GM19395 (cell line): ENCODE data around the gene TMEM208.

Experiments
- ATAC-seq: cut with Tn5 transposase; IDR thresholded peaks from one replicate; pipeline ENCODE4 v1.9.1; 2021; ENCODE audit warnings: mild to moderate bottlenecking, moderate library complexity; ENCODE audit not compliant: unreplicated experiment

TMEM208 gene

DNA sequence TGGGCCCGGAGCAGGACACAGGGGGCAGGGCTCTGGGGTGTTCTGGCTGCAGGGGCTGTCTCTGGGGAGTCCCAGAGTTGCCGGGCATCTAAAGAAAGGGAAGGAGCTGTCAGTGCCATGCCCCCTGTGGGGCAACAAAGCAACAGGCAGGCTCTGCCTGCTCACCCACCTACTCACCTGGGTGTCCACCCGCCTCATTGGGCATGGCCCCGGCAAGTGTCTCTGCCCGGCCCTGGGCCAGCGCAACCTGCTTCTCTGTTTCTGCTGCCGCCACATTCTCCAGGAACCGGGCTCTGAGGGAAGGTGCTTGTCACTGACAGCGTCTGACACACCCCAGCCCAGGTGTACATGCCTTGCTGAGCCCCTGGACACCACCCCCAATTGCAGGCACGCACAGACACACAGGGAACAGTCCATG, 7.3 kb downstream of the TMEM208 start:
- no peak for ATAC-seq

DNA sequence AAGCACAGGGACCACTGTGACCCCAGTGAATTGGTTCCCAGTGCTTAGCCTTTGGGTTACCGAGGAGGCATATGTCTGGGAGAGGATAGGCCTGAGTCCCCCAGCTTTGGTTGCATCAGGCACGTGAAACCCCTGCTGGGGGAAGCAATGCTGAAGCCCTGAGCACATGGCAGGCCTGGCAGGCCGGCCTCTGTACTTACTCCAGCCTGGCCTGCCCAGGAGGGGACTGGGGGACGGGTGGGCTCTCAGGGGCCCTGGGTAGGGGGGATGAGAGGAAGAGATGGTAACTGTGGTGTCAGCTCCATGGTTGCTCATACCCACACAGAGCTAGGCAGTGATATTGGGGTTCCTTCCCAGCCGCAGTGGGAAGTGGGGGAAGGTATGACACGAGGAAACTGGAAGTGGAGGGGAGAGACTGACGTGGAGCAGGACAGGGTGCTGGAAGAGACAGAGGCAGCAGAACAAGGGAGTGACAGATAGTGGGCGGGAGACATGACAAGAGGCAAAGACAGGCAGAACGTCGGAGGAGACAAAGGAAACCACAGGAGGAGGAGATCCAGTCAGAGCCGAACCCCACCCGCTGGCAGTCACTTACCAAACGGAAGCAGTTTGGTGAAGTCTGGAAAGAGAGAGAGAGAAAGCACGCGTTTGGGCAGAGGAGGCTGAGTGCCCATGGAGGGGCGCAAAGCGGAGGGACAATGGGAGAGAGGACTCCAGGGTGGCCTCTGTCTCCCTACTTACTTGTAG, 9.1 kb downstream of the TMEM208 start:
- no peak for ATAC-seq

DNA sequence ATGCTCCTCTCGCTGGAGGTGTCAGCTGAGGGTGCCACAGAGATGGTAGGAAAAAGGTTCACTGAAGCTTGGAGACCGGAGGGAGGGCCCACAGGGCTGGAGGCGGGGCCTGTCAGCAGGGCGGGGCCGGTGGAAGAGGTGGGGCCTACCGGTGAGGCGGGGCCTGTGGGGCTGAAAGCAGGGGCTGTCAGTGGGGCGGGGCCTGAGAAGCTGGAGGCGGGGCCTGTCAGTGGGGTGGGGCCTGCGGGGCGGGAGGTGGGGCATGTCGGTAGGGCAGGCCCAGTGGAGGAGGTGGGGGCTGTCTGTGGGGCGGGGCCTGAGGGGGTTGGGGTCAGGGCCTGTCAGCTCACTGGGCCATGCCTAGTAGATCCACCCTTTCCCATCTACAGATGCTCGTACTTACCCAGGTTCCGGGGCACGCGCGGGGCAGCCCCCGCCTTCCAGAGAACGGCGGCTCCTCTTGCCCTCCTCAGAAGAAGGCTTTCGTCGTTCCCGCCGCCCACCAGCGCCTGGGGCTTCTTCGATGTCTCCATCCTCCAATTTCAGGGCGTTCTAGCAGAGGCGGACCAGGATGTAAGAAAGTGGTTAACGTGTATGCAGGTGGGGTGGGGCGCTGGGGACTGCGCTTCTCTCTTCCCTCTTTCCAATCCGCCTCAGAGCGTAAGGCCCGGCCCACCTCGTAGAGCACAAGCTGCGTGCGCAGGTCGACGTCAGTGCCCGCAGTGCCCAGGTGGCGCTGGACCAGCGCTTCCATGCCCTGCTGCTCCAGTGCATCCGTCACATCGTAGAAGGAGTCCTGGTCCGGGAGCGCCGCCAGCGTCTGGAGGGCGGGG, 9.8 kb downstream of the TMEM208 start:
- ATAC-seq: no peak

GRCh38 chr16:67237396-67238277, 10.7 kb downstream of the TMEM208 start:
- ATAC-seq: no peak

DNA sequence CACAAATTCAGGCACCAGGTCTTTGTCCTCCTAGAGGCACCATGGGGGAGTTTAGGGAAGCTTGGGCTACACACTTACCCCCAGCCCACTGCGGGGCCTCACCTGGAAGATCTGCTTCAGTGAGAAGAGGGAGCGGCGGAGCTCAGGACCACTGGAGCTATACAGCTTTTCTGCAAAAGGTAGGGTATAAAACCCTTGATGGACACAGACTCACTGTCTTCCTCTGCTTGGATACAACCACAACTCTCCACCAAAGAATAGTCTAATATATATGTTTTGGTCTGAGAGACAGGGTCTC, 11.3 kb downstream of the TMEM208 start:
- no peak for ATAC-seq

DNA sequence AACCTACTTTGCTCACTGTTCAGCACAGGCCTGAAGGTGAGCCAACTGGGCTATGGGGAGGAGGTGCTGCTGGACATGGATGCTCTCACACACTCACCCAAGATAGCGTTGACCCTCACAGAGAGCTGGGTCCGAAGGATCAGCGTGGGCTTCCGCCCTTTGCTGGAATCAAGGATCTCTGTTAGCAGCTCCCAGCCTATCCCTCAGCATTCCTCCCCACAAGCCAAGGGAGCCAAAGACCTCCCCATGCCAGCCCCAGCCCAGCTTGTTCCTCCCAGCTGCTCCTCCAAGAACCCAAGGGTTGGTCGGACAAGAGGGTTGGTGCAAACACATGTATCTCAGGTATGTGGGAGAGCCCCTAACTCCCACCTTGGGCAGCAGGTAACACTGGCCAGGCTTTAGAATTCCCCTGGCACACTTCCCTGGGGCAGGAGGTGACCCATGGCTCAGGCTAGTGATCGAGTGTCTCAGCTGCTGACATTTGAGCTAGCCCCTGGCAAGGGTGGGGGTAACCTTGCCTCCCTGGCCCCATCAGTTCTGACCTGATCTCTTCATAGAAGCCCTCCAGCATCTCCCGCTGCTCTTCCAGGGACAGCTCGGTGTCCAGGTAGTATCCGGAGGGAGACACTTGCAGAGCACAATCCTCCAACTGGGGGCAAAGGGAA, 12.0 kb downstream of the TMEM208 start:
- no peak for ATAC-seq

- no peak for ATAC-seq
These were observed 13.6 kb downstream of the TMEM208 start for GRCh38 chr16:67240506-67240905.

GRCh38 chr16:67241008-67241900, 14.3 kb downstream of the TMEM208 start:
- no peak for ATAC-seq

GRCh38 chr16:67242138-67242730, 15.3 kb downstream of the TMEM208 start:
- ATAC-seq: no peak

- no peak for ATAC-seq
These were observed 16.6 kb downstream of the TMEM208 start for GRCh38 chr16:67243481-67243880.

- peak; percentile 60 for ATAC-seq
These were observed 17.7 kb downstream of the TMEM208 start for GRCh38 chr16:67244387-67245185.

DNA sequence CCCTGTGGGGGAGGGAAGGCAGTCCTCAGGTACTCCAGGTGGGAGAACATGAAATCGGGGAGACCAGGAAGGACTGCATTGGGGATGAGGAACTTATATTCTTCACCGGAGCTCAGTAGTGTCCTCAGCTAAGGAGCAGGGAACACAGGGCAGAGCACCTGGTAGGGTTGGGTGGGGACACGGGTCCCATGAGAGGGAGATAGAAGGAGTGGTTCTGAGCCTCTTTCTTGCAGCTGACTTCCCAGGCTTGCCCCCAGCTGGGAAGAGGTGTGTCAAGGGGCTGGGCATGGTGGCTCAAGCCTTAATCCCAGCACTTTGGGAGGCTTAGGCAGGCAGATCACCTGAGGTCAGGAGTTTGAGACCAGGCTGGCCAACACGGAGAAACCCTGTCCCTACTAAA, 18.3 kb downstream of the TMEM208 start:
- ATAC-seq: no peak

DNA sequence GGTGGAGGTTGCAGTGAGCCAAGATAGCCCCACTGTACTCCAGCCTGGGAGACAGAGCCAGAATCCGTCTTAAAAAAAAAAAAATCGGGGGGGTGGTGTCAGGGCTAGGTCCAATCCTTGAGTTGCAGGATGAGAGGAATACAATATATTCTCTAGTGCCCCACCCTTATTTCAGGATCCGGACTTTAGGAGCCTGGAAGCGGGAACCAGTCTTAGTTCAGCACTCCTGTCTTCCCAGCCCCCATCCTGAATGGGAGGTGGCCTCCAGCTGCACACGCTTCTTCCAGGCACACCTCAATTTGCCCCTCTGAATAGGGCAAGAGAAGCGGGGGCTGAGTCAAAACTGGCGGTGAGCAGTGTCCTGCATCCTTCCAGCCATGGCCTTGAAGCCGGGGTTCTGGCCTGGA, 18.7 kb downstream of the TMEM208 start:
- no peak for ATAC-seq

DNA sequence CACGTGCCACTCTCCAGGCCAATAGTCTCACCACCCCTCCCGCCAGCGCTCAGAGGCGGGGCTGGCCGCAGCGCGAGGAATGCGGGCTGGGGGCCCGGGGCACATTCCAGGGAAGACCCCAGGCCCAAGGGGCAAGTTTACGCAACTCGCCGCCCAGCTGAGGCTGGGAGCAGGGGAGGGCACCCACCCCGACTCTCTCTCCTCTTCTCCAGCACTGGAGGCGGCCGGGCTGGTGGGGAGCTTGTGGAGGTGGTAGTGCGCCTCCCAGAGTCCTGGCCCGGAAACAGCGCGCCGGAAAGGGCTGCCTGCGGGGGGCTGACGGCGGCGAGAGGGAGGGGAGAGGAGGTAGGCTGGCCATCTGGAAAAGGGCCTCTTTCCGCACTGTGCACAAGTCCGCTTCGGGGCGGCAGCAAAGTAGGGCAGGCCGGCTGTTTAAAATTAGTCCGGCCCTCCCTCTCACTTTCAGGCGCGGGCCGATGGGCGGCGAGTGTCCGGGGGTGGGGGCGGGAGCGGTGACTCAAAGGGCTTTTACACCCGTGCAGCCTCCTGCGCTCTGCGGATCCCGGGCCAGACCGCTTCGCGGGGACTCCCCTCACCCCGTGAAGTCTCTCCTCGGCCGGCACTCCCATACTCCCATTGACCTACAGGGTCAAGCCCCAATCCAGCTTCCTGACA, 19.3 kb downstream of the TMEM208 start:
- peak; percentile 33 for ATAC-seq

GRCh38 chr16:67246756-67247191, 19.8 kb downstream of the TMEM208 start:
- peak; percentile 16 for ATAC-seq

- ATAC-seq: peak; percentile 46
These were observed 20.5 kb downstream of the TMEM208 start, which contains the start of gene FHOD1 for GRCh38 chr16:67247192-67248072. Gene FHOD1, minus strand, starts transcription at chr16:67247481. Its CDS starts 71 bp downstream, at chr16:67247410.

GRCh38 chr16:67248073-67248400, 21.1 kb downstream of the TMEM208 start:
- ATAC-seq: no peak
